NCI-H345 treated with DMSO at 0.1 percent for 48 hours (cell line): Measurements from ENCODE around the gene BIRC7.

Experiments used
- DNase-seq: peaks from one replicate; lab custom pipeline; 2025; ENCODE audit not compliant: unreplicated experiment; lab: John Stamatoyannopoulos, UW

Gene BIRC7

DNA sequence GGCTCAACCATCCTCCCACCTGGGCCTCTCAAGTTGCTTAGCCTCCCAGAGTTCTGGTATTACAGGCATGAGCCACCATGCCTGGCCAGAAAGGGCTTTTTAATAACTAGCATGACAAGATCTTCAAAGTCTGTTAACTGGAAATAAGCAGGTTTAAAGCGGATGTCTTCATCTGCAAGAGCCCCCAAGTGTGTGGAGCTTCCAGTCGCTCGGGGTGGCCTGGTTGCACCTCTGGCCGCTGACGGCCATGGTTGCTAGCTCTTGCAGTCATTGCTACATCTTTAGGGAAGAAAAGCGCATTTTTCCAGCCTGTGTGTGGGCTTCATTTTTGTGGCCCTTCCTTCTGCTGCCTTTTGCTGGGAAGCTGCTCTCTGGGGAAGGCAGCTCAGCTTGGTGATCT, 44.7 kb downstream of the BIRC7 start:
- DNase-seq: no peak

- DNase-seq: no peak
Observed at GRCh38 chr20:63280929-63281545, 45.3 kb downstream of the BIRC7 start.

GRCh38 chr20:63281742-63282665, 46.3 kb downstream of the BIRC7 start:
- DNase-seq: no peak

DNA sequence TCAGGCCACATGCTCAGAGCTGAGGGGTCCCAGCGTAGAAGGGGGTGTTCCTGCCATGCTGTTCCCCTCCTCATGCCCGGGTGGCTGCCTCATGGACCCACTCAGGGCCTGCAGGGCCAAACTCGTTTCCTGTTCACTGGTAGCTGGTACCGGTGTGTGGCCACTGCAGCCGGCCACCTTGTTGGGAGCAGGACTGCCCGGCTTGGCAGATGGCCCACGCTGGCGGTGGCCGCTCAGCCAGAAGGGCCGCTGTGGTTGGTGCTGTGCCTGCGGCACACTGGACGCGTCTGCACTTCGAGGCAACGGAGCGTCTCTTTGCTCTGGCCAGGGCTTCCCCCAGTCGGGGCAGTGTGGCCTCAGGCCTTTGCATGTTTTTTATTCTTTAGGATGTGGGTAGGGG, 47.2 kb downstream of the BIRC7 start:
- no peak for DNase-seq

- no peak for DNase-seq
Observed at GRCh38 chr20:63283397-63284082, 47.8 kb downstream of the BIRC7 start.

- DNase-seq: no peak
Observed at GRCh38 chr20:63284083-63284440, 48.4 kb downstream of the BIRC7 start.

GRCh38 chr20:63284544-63284949, 48.8 kb downstream of the BIRC7 start:
- DNase-seq: no peak

DNA sequence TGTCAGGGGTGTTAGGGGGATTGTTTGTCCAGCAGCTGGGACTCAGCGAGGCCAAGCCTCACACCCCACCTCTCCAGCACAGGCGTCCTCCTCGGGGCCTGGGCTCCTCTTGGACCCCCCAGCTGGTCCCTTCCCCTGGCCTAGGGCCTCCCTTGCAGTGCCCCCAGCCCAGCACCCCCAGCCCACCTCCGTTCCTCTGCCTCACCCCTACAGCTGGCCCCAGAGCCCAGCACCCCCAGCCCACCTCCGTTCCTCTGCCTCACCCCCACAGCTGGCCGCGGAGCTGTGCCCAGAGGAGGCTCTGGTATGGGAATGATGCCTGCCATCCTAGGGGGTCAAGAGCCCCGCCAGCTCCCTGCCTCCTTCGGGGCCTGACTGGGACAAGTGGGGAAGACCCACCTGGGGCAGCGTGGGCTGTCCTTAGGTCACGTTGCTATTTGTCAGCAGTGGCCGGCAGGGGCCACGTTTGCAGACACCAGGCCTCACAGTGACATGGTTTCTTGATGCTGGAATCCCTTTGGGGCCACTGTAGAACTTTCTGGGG, 49.3 kb downstream of the BIRC7 start:
- DNase-seq: no peak

- no peak for DNase-seq
Observed at GRCh38 chr20:63285636-63286615, 50.2 kb downstream of the BIRC7 start.

- no peak for DNase-seq
Observed at GRCh38 chr20:63286781-63287696, 51.3 kb downstream of the BIRC7 start.

DNA sequence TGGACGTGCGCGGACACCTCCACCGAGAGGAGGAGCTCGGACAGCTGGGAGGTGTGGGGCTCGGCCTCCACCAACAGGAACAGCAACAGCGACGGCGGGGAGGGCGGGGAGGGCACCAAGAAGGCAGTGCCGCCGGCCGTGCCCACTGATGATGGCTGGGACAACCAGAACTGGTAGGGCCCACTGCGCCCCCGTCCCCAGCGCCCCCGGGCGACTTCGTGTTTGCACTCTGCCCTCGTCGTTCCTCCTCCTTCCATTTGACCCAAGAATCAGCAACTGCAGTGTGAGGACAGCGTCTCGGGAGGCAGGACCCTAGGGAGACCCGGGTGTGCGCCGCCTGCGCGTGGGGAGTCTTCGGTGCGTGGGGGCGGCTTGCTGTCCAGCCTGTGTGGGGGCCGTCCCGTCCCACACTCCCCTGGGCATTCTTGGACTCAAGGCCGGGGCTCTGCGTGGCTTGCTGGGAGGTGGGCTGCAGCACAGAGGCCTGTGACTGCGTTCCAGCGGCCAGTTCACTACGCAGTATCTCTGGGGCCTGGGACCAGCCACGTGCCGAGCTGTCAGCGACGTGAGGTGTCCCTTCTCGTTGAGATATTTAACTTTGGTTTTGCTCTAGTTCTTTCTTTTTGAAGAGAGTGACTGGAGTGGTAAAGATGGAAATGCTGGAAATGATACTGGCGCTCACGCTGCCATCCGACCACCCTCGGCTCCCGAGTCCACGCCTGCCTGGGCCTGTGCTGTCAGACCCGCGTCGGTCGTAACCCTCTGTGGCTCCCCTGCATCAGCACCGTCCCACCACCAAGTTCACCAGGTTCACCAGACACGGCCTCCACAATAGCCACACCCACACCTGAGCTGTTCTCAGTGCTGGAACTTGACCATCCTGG, 52.2 kb downstream of the BIRC7 start:
- DNase-seq: no peak

DNA sequence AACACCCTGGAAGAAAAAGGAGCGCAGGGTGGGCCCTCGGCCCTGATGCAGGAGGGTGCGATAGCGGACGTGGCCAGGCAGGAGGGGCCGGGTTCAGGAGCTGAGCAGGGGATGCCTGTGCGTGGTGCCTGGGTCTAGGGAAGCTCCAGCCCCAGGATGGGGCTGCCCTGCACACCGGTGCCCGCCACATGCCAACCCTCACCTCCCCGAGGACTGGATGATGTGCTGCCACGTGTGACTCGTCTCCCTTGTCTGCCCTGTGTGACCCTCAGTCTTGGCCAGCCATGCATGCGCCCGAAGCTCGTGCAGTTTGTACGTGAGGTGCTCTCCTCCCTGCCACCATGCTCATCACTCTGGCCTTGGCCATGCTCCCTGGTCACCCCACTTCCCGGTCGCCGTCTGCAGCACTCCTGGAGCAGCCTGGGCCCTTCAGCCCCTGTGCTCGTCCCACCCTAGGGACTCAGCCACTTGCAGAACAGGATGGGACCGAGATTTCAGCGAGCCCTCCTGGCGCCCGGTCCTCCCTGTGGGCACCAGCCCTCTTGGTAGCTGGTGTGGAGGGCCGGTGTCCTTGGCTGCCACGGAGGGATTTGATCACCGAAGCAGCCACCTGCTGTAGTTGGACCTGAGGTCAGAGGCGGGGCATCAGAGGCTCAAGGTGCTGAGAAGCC, 53.0 kb downstream of the BIRC7 start:
- DNase-seq: no peak

GRCh38 chr20:63289311-63290135, 53.8 kb downstream of the BIRC7 start:
- DNase-seq: no peak
